ENCODE measurements around the gene HIC1.

The HIC1 gene

GRCh38 chr17:2044263-2044894 is 10.5 kb upstream of the HIC1 start:
- H3K4me3 ChIP-seq (ENCODE audit: low read depth, low read length): no peak overlapping the region

- H3K4me3 ChIP-seq (ENCODE audit: low read depth, low read length): no peak overlapping the region
Measured at GRCh38 chr17:2047590-2047989, 7.3 kb upstream of the HIC1 start.

GRCh38 chr17:2048805-2049204 is 6.1 kb upstream of the HIC1 start:
- no peak overlapping the region for H3K4me3 ChIP-seq (ENCODE audit: low read depth, low read length)

- peak overlapping the region; percentile 24 for H3K4me3 ChIP-seq (ENCODE audit: low read depth, low read length)
Measured at GRCh38 chr17:2049333-2050299, 5.3 kb upstream of the HIC1 start.

GRCh38 chr17:2050300-2051060 is 4.4 kb upstream of the HIC1 start:
- no peak overlapping the region for H3K4me3 ChIP-seq (ENCODE audit: low read depth, low read length)

GRCh38 chr17:2051061-2051932 is 3.6 kb upstream of the HIC1 start:
- H3K4me3 ChIP-seq (ENCODE audit: low read depth, low read length): no peak overlapping the region

GRCh38 chr17:2051933-2052559 is 2.9 kb upstream of the HIC1 start:
- H3K4me3 ChIP-seq (ENCODE audit: low read depth, low read length): no peak overlapping the region

- H3K4me3 ChIP-seq (ENCODE audit: low read depth, low read length): peak overlapping the region; percentile 2
Measured at GRCh38 chr17:2053380-2054261, 1.3 kb upstream of the HIC1 start.

- no peak overlapping the region for H3K4me3 ChIP-seq (ENCODE audit: low read depth, low read length)
Measured at GRCh38 chr17:2054262-2054511, 716 bp upstream of the HIC1 start.

GRCh38 chr17:2055292-2056205 is 646 bp downstream of the HIC1 start:
- no peak overlapping the region for H3K4me3 ChIP-seq (ENCODE audit: low read depth, low read length)

- H3K4me3 ChIP-seq (ENCODE audit: low read depth, low read length): no peak overlapping the region
Measured at GRCh38 chr17:2056206-2057174, 1.6 kb downstream of the HIC1 start.

- no peak overlapping the region for H3K4me3 ChIP-seq (ENCODE audit: low read depth, low read length)
Measured at GRCh38 chr17:2057175-2057759, 2.4 kb downstream of the HIC1 start.

GRCh38 chr17:2057760-2058585 is 3.1 kb downstream of the HIC1 start:
- no peak overlapping the region for H3K4me3 ChIP-seq (ENCODE audit: low read depth, low read length)

GRCh38 chr17:2058586-2059546 is 4.0 kb downstream of the HIC1 start:
- no peak overlapping the region for H3K4me3 ChIP-seq (ENCODE audit: low read depth, low read length)

Data from iPS-11a (cell line).